Esophagus muscularis mucosa (tissue), 4 donors: ENCODE data around the gene ZNF652. TPM values are rescaled to one million over a fixed set of nuclear protein-coding genes. Genes with fewer than 3 reads are reported as not detected.

ENCODE experiments used
- DNase-seq: peaks from one replicate; pipeline ENCODE4 v3.0.0-alpha.2; 2017; ENCODE audit errors: extremely low spot score
- H3K27ac ChIP-seq, 4 donors: fragments of 200-600 bp; sonication (generic); replicated peaks in 1 of 4; 1 replicate in 3 of 4; 2 replicates in 1 of 4; pipeline ENCODE4 v1.5.1; 2016 to 2019; ENCODE audit warnings: mild to moderate bottlenecking in 1 of 4
- H3K27me3 ChIP-seq, 4 donors: fragments of 200-600 bp; sonication (generic); one replicate each; pipeline versions ENCODE4 v1.5.1 to v1.6.0; 2016 to 2019
- H3K36me3 ChIP-seq, 4 donors: fragments of 200-600 bp; sonication (generic); one replicate each; pipeline ENCODE4 v1.5.1; 2016 to 2019
- H3K4me1 ChIP-seq, 4 donors: fragments of 200-600 bp; sonication (generic); one replicate each; pipeline ENCODE4 v1.5.1; 2016 to 2019
- H3K4me3 ChIP-seq, 4 donors: fragments of 200-600 bp; sonication (generic); 1 replicate in 2 of 4; 2 replicates in 2 of 4; pipeline ENCODE4 v1.5.1; 2016 to 2019; ENCODE audit warnings: mild to moderate bottlenecking in 4 of 4, moderate library complexity in 1 of 4
- H3K9me3 ChIP-seq, 4 donors: fragments of 200-600 bp; sonication (generic); 1 replicate in 3 of 4; 2 replicates in 1 of 4; pipeline ENCODE4 v1.5.1; 2016 to 2019
- CTCF ChIP-seq, 3 experiments: fragments of 200-600 bp in 2 of 3; fragments of 450-650 bp in 1 of 3; sonication (generic) in 2 of 3; IDR thresholded peaks; one replicate each; pipeline ENCODE4 v1.5.1; 2017 to 2019; ENCODE audit warnings: antibody characterized with exemption in 3 of 3, mild to moderate bottlenecking in 2 of 3, moderate library complexity in 1 of 3
- EP300 ChIP-seq: sonication (generic); formaldehyde crosslinking; IDR thresholded peaks from one replicate; pipeline ENCODE4 v1.6.1; 2017; ENCODE audit warnings: antibody characterized with exemption
- POLR2A ChIP-seq: fragments of 450-650 bp; IDR thresholded peaks from one replicate; pipeline ENCODE4 v1.6.1; 2017; ENCODE audit warnings: antibody characterized with exemption, moderate library complexity, mild to moderate bottlenecking, low read depth
- POLR2AphosphoS5 ChIP-seq, 2 donors: sonication (generic); formaldehyde crosslinking; IDR thresholded peaks; one replicate each; pipeline ENCODE4 v1.6.1; 2017; ENCODE audit warnings: antibody characterized with exemption in 2 of 2
- WGBS: methylation state at CpG from one replicate; pipeline ENCODE4 v1.1.5; 2018; 5-methylcytosine and 5-hydroxymethylcytosine counted together
- intact Hi-C: fragments of 100-400 bp; cut with DNase I; formaldehyde crosslinking; loops from one replicate; pipeline ENCODE4 v1.15.1; 2023
- small RNA-seq, 3 donors: library from RNA; depleted of rRNA; stranded (forward); fragments of <200 nt; gene quantifications; one replicate each; pipeline ENCODE3, GENCODE V24; 2016
- total RNA-seq, 4 donors: library from RNA; depleted of rRNA; stranded (reverse); fragments of >200 nt; gene quantifications; one replicate each; pipeline versions ENCODE4 v1.1.0 to v1.2.1, GENCODE V29; 2016

ZNF652 gene
- total RNA-seq, 4 donors from 2014 or later, result 59.3 to 100.0 (median 83.0) TPM

- peaks cover 6 to 8% (median 7%) of the 10 kb centered on the region in 4 donors for H3K4me1 ChIP-seq
- no peak for DNase-seq
- no peak overlapping the region for H3K4me3 ChIP-seq
- H3K27me3 ChIP-seq, result peaks cover 0 to 15% (median 0%) of the 10 kb centered on the region in 4 donors
- TF ChIP-seq EP300 (no peak), CTCF (IDR thresholded peaks at IDR 0.05) (no peak), POLR2AphosphoS5 (IDR thresholded peaks at IDR 0.05) (no peak), POLR2A (no peak)
- H3K27ac ChIP-seq, result no peak overlapping the region
- intact Hi-C loops, result no loop called here
- WGBS, result 82% methylated on average over 4 of the region's 4 CpGs
- H3K36me3 ChIP-seq, result no peaks in the 10 kb centered on the region
- no peaks in the 10 kb centered on the region for H3K9me3 ChIP-seq
Observed at GRCh38 chr17:49244839-49245238, 117.2 kb downstream of the ZNF652 start.

Small RNAs within 50 kb of the gene (small RNA-seq; reads per million reads assigned to genes)
- gene MIR6129, result 0 reads per million in 3 donors

Other genes starting within 250 kb of the ZNF652 start
- gene B4GALNT2, start 229.5 kb downstream of the ZNF652 start, total RNA-seq, result not detected
- gene GNGT2, start 151.7 kb downstream of the ZNF652 start, total RNA-seq, result 1 to 10 TPM in 2 of 4 donors, under 1 TPM in 1, not detected in 1; 0.97 to 2.2 (median 2.1) TPM
- 1 to 10 TPM; 3.3 to 8.9 (median 6.3) TPM for gene ABI3, start 151.5 kb downstream of the ZNF652 start, total RNA-seq
- gene PHOSPHO1, start 131.5 kb downstream of the ZNF652 start, total RNA-seq, result 1 to 10 TPM in 3 of 4 donors, not detected in 1; 1.2 to 1.5 (median 1.4) TPM
- 100 to 1,000 TPM in 1 of 4 donors, 10 to 100 TPM in 3; 75.6 to 101 (median 95.6) TPM for gene PHB1, start 52.6 kb upstream of the ZNF652 start, total RNA-seq
- gene NGFR, start 133.0 kb upstream of the ZNF652 start, total RNA-seq, result 10 to 100 TPM; 12.9 to 31.6 (median 22.6) TPM
- gene NXPH3, start 213.6 kb upstream of the ZNF652 start, total RNA-seq, result 10 to 100 TPM; 12.6 to 37.8 (median 21.2) TPM